HG03565 (cell line): Measurements from ENCODE around the gene DNAH2.

ENCODE experiments used
- ATAC-seq: cut with Tn5 transposase; IDR thresholded peaks from one replicate; pipeline ENCODE4 v1.9.1; 2021; ENCODE audit warnings: mild to moderate bottlenecking, moderate library complexity; ENCODE audit not compliant: unreplicated experiment

Gene DNAH2

GRCh38 chr17:7836596-7837407 lies 119.3 kb downstream of the DNAH2 start:
- ATAC-seq = no peak

DNA sequence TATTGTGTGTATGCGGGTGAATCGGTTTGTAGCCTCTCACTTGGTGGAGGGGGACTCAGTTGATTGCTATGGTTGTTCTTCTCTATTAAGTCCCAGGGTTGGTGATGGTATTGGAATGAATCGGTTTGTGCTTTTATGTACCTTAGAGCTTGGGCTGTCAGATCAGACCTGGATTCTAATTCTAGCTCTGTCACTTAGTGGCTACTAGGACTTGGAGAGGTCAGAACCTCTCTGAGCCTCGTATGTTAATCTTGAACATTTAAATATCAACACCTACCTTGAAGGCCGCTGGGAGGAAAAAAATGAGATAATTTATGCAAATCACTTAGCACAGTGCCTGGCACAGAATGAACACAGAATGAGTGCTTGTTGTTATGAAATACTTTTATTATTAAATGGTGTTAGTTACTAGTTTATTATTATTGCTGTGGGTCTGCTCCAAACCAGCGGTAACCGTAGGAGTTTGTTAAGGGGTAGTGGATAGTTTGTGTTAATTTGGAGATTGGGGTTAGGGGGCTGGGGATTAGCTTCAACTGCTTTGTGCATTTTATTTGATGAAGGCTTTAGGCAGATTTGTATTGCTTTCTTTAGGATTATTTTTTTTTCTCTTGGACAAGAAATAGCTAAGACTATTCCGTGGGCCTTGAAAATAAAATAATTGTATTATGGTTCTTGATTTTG lies 120.0 kb downstream of the DNAH2 start:
- ATAC-seq = no peak

DNA sequence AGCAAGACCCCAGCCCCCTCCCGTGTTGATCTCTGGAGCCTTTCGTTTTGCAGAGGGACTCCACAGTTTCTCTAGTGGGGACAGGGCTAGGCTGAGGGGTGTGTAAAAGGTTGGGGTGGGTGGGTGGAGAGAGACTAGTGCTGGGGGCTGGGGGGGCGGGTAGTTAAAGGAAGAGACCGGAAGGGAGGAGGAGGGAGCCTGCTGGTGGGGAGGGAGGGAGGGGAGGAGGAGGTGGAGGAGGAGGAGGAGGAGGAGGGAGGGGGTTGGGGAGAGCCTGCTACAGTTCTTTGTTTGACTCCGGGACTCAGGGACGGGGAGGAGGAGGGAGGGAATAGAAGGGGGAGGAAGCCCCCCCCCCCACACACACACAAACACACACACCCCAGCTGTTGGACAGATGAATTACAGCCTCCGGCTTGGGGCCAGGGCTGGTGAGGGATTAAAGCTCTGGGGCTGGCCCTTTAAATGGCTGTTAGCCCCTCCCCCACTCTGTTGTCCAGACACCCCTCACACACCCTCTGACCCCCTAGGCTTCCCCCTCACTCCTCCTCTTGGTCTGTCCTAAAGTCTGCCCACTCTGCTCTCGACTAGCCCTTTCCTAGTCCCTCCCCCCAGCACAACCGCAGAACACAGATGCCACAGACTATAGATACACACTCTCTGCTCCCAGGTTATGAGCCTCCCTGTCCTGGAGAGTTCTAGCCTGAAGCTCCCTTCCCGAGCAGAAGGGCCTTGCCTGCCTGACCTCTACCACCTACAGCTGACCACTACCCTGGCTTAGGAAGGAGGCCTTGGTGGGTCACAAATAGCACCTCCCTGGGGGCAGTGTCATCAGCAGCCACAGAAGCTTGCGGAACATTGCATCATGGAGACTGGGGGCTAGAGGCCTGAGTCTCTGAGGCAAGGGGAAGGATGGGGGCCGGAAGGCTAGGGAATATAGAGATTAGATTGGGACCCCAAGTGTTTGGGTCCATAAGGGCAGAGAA lies 120.8 kb downstream of the DNAH2 start:
- no peak for ATAC-seq

- no peak for ATAC-seq
Observed at GRCh38 chr17:7839190-7839875, 121.8 kb downstream of the DNAH2 start.

GRCh38 chr17:7839876-7840261 lies 122.3 kb downstream of the DNAH2 start:
- no peak for ATAC-seq

GRCh38 chr17:7840441-7840840 lies 122.9 kb downstream of the DNAH2 start:
- no peak for ATAC-seq

DNA sequence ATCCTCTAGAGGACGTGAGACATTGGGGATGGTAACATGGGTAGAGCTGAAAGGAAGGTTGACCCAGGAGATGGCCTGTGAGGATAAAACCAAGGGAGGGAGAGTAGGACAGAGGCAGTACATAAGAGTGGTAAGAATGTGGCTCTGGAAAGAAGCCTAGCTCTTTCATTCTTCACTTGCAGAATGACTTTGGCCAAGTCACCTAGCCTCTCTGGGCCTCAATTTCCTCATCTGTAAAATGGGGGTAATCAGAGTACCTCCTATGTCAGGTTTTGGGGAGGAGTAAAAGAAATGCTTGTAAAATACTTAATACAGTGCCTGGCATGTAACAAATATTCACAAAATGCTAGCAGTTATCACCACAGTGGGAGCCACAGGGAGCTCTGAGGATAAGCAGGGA lies 123.3 kb downstream of the DNAH2 start:
- ATAC-seq = no peak

DNA sequence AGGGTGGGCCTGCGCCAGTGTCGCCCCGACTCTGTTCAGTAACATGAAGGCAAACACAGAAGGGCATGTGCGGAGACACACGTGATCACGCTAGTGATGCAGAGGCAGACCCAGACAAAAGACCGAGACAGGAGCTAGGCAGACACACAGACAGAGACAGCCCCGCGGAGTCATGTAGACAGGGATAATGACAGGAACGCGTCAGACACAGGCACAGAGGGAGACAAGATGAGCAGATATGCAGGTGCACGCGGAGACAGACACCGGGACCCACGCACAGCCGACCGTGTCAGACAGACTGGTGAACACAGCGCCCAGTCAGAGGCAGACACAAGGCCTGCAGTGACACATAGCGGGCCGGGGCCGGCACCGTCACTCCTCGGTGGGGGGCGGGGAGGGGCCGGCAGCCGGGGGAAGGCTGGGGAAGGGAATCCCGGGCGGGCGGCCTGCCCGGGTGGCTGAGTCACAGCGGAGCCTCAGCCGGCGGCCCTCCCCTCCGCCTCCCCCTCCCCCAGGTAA lies 123.9 kb downstream of the DNAH2 start:
- no peak for ATAC-seq

DNA sequence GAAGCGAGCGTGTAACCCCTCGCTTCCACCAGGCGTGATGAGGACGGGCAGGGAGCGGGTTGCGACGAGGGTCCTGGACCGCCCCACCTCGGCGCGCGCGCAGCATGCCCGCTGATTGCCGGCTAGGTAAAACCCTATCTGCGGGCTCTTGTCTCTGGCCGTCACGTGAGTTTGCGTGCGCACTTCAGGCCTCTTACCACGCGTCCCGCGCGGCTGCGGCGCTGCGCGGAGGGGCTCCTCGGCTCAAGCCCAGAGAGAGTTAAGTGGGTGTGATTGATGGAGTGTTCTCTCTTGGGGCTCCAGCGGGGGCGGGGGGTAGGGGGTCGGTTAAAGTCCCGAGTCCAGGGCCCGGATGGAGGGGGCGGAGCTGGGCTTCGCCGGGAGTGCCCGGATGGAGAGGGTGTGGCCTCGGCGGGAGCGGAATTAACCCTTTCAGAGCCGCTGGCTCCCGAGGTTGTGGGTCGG lies 124.4 kb downstream of the DNAH2 start:
- ATAC-seq = no peak

GRCh38 chr17:7842380-7843256 lies 125.1 kb downstream of the DNAH2 start:
- no peak for ATAC-seq

- ATAC-seq = no peak
Observed at GRCh38 chr17:7843257-7843535, 125.7 kb downstream of the DNAH2 start.

DNA sequence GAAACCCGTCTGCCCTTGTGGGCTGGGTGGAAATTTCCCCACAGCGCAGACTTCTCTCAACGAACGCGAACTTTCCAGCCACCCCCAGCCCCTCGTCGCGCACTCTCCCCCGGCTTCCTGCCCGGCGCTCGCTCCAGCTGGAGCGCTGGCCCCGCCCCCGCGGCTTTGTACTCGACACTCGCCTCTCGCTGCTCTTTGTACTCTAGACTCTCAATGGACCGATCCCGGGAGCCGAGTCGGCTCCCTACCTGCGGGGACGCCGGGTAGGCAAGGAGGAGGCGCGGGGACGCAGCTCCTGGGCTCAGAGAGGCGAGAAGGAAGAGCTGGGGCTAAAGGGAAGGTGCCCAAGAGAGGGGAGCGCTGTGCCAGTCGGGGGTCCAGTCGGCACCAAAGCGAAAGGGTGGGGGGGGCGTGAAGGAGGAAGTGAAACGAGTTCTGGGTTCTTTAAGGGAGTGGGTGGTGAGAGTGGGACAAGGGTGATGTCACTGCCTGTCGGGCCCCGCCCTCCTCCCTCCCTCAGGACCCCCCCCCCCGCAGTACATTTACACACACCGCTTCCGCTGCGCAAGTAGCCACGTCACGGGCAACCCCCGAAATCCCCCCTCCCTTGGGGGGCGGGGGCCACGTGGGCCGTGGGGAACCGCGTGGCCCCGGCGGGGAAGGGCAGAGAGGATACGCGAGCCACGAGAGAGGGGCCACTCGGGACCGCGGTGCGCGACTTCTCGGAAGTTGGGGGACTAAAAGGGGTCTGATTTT lies 126.2 kb downstream of the DNAH2 start:
- ATAC-seq = peak; percentile 21

DNA sequence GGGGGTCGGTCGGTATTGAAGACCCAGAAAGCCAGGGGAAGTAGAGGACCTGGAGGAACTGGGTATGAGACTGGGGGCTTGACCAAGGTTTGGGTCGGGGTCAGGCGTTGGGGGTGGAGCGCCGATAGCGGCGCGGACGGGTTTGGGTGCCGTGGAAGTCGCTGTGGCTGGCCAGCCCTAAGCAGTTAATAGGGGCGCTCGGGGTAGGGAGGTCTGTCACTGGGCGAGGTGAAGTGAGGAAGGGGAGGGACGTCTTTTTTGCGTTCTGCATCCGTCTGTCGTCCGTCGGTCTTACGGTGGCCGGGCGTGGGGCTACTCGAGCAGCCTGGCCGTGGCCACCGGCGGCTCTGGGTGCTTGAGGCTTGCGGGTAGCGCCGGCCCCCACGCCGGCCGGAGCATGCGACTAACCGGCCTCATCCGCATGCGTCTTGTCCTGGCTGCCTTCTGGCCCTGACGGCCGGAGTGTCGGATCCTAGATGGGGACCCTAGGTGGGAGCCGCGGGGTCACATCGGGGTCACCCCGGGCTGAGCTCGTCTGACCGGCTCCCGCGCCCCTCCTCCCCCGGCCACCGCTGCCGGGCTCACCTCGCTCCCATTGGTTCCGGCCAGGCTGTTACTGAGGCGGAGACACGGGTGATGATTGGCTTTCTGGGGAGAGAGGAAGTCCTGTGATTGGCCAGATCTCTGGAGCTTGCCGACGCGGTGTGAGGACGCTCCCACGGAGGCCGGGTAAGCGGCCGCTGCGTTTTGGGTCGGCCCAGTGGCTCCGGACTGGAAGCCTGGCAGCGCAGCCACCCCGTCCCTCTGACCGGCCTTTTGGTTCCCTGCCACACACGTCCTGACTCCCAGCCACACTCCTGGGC lies 127.0 kb downstream of the DNAH2 start:
- peak; percentile 33 for ATAC-seq

GRCh38 chr17:7845359-7846062 lies 128.0 kb downstream of the DNAH2 start:
- no peak for ATAC-seq

DNA sequence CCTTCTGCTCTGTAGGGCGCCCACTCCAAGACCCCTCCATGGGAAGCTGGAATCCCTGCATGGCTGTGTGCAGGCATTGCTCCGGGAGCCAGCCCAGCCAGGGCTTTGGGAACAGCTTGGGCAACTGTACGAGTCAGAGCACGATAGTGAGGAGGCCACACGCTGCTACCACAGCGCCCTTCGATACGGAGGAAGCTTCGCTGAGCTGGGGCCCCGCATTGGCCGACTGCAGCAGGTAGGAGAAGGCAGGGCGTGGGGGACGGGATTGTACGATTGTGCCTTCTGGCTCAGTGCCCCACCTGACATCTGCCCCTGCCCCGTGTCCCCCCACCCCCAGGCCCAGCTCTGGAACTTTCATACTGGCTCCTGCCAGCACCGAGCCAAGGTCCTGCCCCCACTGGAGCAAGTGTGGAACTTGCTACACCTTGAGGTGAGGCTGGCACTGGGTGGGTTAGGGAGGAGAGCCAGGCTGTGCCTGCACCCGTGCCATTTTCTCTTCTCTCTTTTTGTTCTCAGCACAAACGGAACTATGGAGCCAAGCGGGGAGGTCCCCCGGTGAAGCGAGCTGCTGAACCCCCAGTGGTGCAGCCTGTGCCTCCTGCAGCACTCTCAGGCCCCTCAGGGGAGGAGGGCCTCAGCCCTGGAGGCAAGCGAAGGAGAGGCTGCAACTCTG lies 128.7 kb downstream of the DNAH2 start:
- no peak for ATAC-seq

DNA sequence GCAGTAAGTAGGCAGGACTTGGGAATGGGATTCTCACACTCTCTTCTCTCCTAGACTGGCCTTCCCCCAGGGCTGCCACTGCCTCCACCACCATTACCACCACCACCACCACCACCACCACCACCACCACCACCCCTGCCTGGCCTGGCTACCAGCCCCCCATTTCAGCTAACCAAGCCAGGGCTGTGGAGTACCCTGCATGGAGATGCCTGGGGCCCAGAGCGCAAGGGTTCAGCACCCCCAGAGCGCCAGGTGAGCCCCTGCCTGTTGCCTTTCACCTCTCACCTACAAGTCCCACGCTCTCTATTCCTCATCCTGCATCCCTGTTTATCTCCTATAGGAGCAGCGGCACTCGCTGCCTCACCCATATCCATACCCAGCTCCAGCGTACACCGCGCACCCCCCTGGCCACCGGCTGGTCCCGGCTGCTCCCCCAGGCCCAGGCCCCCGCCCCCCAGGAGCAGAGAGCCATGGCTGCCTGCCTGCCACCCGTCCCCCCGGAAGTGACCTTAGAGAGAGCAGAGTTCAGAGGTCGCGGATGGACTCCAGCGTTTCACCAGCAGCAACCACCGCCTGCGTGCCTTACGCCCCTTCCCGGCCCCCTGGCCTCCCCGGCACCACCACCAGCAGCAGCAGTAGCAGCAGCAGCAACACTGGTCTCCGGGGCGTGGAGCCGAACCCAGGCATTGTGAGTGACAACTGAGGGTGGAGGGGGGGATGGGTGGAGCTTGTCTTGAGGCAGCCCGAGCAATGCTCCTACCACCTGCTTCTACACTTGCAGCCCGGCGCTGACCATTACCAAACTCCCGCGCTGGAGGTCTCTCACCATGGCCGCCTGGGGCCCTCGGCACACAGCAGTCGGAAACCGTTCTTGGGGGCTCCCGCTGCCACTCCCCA lies 129.5 kb downstream of the DNAH2 start:
- ATAC-seq = no peak
